ENCODE measurements around the gene UTS2B.

The UTS2B gene

GRCh38 chr3:191363221-191363620 is 32.9 kb upstream of the UTS2B start:
- WGBS, 2 experiments (ENCODE audit: insufficient coverage in 2 of 2) = 85 to 97% methylated on average over 2 to 4 of the region's 4 CpGs
- H3K4me3 ChIP-seq (ENCODE audit: extremely low read depth, insufficient read depth, low read length, poor library complexity, severe bottlenecking) = no peak overlapping the region
- peaks cover 16% of the 10 kb centered on the region for H3K4me1 ChIP-seq (ENCODE audit: control insufficient read depth, insufficient read depth, low read length, poor library complexity, severe bottlenecking)
- peaks cover 73% of the 10 kb centered on the region for H3K36me3 ChIP-seq (ENCODE audit: control insufficient read depth, insufficient read depth, low read length)
- no peaks in the 10 kb centered on the region for H3K9me3 ChIP-seq (ENCODE audit: control insufficient read depth, low read length)
- no peak overlapping the region for H3K27ac ChIP-seq (ENCODE audit: low read depth, low read length, severe bottlenecking)

- no peak overlapping the region for H3K27ac ChIP-seq (ENCODE audit: low read depth, low read length, severe bottlenecking)
- 80% methylated on average over 1 of the region's 2 CpGs; no CpG with 5 or more reads in 1 of the 2 experiments for WGBS, 2 experiments (ENCODE audit: insufficient coverage in 2 of 2)
- H3K4me1 ChIP-seq (ENCODE audit: control insufficient read depth, insufficient read depth, low read length, poor library complexity, severe bottlenecking) = peaks cover 19% of the 10 kb centered on the region
- H3K4me3 ChIP-seq (ENCODE audit: extremely low read depth, insufficient read depth, low read length, poor library complexity, severe bottlenecking) = no peak overlapping the region
- H3K9me3 ChIP-seq (ENCODE audit: control insufficient read depth, low read length) = no peaks in the 10 kb centered on the region
- peaks cover 79% of the 10 kb centered on the region for H3K36me3 ChIP-seq (ENCODE audit: control insufficient read depth, insufficient read depth, low read length)
Measured at GRCh38 chr3:191362524-191363090, 32.3 kb upstream of the UTS2B start.

- Histone ChIP-seq H3K27ac (ENCODE audit: low read depth, low read length, severe bottlenecking) (no peak overlapping the region), H3K9me3 (ENCODE audit: control insufficient read depth, low read length) (no peaks in the 10 kb centered on the region), H3K4me1 (ENCODE audit: control insufficient read depth, insufficient read depth, low read length, poor library complexity, severe bottlenecking) (peaks cover 20% of the 10 kb centered on the region), H3K36me3 (ENCODE audit: control insufficient read depth, insufficient read depth, low read length) (peaks cover 80% of the 10 kb centered on the region), H3K4me3 (ENCODE audit: extremely low read depth, insufficient read depth, low read length, poor library complexity, severe bottlenecking) (no peak overlapping the region)
- 90 to 91% methylated on average over 3 to 4 of the region's 4 CpGs for WGBS, 2 experiments (ENCODE audit: insufficient coverage in 2 of 2)
Measured at GRCh38 chr3:191362037-191362436, 31.7 kb upstream of the UTS2B start.

GRCh38 chr3:191361456-191361855 is 31.1 kb upstream of the UTS2B start:
- peaks cover 77% of the 10 kb centered on the region for H3K36me3 ChIP-seq (ENCODE audit: control insufficient read depth, insufficient read depth, low read length)
- peak overlapping the region; percentile 18 for H3K27ac ChIP-seq (ENCODE audit: low read depth, low read length, severe bottlenecking)
- peaks cover 20% of the 10 kb centered on the region for H3K4me1 ChIP-seq (ENCODE audit: control insufficient read depth, insufficient read depth, low read length, poor library complexity, severe bottlenecking)
- H3K4me3 ChIP-seq (ENCODE audit: extremely low read depth, insufficient read depth, low read length, poor library complexity, severe bottlenecking) = no peak overlapping the region
- 83% methylated on average over 1 of the region's 1 CpG; no CpG with 5 or more reads in 1 of the 2 experiments for WGBS, 2 experiments (ENCODE audit: insufficient coverage in 2 of 2)
- H3K9me3 ChIP-seq (ENCODE audit: control insufficient read depth, low read length) = no peaks in the 10 kb centered on the region

GRCh38 chr3:191360620-191361019 is 30.3 kb upstream of the UTS2B start:
- no peaks in the 10 kb centered on the region for H3K9me3 ChIP-seq (ENCODE audit: control insufficient read depth, low read length)
- H3K36me3 ChIP-seq (ENCODE audit: control insufficient read depth, insufficient read depth, low read length) = peaks cover 70% of the 10 kb centered on the region
- H3K4me3 ChIP-seq (ENCODE audit: extremely low read depth, insufficient read depth, low read length, poor library complexity, severe bottlenecking) = no peak overlapping the region
- no peak overlapping the region for H3K27ac ChIP-seq (ENCODE audit: low read depth, low read length, severe bottlenecking)
- 100% methylated on average over 1 of the region's 3 CpGs for WGBS, 2 experiments (ENCODE audit: insufficient coverage in 2 of 2)
- peaks cover 24% of the 10 kb centered on the region for H3K4me1 ChIP-seq (ENCODE audit: control insufficient read depth, insufficient read depth, low read length, poor library complexity, severe bottlenecking)

GRCh38 chr3:191358929-191359328 is 28.6 kb upstream of the UTS2B start:
- H3K36me3 ChIP-seq (ENCODE audit: control insufficient read depth, insufficient read depth, low read length) = peaks cover 66% of the 10 kb centered on the region
- no peaks in the 10 kb centered on the region for H3K9me3 ChIP-seq (ENCODE audit: control insufficient read depth, low read length)
- no peak overlapping the region for H3K4me3 ChIP-seq (ENCODE audit: extremely low read depth, insufficient read depth, low read length, poor library complexity, severe bottlenecking)
- H3K27ac ChIP-seq (ENCODE audit: low read depth, low read length, severe bottlenecking) = no peak overlapping the region
- peaks cover 29% of the 10 kb centered on the region for H3K4me1 ChIP-seq (ENCODE audit: control insufficient read depth, insufficient read depth, low read length, poor library complexity, severe bottlenecking)
- WGBS, 2 experiments (ENCODE audit: insufficient coverage in 2 of 2) = 75 to 87% methylated on average over 2 of the region's 2 CpGs

- Histone ChIP-seq H3K27ac (ENCODE audit: low read depth, low read length, severe bottlenecking) (no peak overlapping the region), H3K4me1 (ENCODE audit: control insufficient read depth, insufficient read depth, low read length, poor library complexity, severe bottlenecking) (peaks cover 31% of the 10 kb centered on the region), H3K4me3 (ENCODE audit: extremely low read depth, insufficient read depth, low read length, poor library complexity, severe bottlenecking) (no peak overlapping the region), H3K9me3 (ENCODE audit: control insufficient read depth, low read length) (no peaks in the 10 kb centered on the region), H3K36me3 (ENCODE audit: control insufficient read depth, insufficient read depth, low read length) (peaks cover 57% of the 10 kb centered on the region)
- WGBS, 2 experiments (ENCODE audit: insufficient coverage in 2 of 2) = 91 to 92% methylated on average over 4 to 6 of the region's 6 CpGs
Measured at GRCh38 chr3:191357909-191358308, 27.6 kb upstream of the UTS2B start.

- H3K27ac ChIP-seq (ENCODE audit: low read depth, low read length, severe bottlenecking) = peak overlapping the region; percentile 85
- 87 to 100% methylated on average over 2 to 3 of the region's 5 CpGs for WGBS, 2 experiments (ENCODE audit: insufficient coverage in 2 of 2)
Measured at GRCh38 chr3:191356631-191357439, 26.5 kb upstream of the UTS2B start.

GRCh38 chr3:191355406-191355805 is 25.1 kb upstream of the UTS2B start:
- Histone ChIP-seq H3K4me3 (ENCODE audit: extremely low read depth, insufficient read depth, low read length, poor library complexity, severe bottlenecking) (no peak overlapping the region), H3K36me3 (ENCODE audit: control insufficient read depth, insufficient read depth, low read length) (peaks cover 32% of the 10 kb centered on the region), H3K4me1 (ENCODE audit: control insufficient read depth, insufficient read depth, low read length, poor library complexity, severe bottlenecking) (peaks cover 53% of the 10 kb centered on the region), H3K9me3 (ENCODE audit: control insufficient read depth, low read length) (no peaks in the 10 kb centered on the region), H3K27ac (ENCODE audit: low read depth, low read length, severe bottlenecking) (peak overlapping the region; percentile 85)
- WGBS, 2 experiments (ENCODE audit: insufficient coverage in 2 of 2) = 60 to 100% methylated on average over 1 of the region's 4 CpGs

More at GRCh38 chr3:191356631-191357439, 26.5 kb upstream of the UTS2B start:
- Histone ChIP-seq H3K36me3 (ENCODE audit: control insufficient read depth, insufficient read depth, low read length) (peaks cover 47% of the 10 kb centered on the region), H3K4me3 (ENCODE audit: extremely low read depth, insufficient read depth, low read length, poor library complexity, severe bottlenecking) (peak overlapping the region; percentile 1), H3K4me1 (ENCODE audit: control insufficient read depth, insufficient read depth, low read length, poor library complexity, severe bottlenecking) (peaks cover 39% of the 10 kb centered on the region), H3K9me3 (ENCODE audit: control insufficient read depth, low read length) (no peaks in the 10 kb centered on the region)

- H3K27ac ChIP-seq (ENCODE audit: low read depth, low read length, severe bottlenecking) = no peak overlapping the region
- WGBS, 2 experiments (ENCODE audit: insufficient coverage in 2 of 2) = 88 to 93% methylated on average over 6 of the region's 7 CpGs
- H3K4me1 ChIP-seq (ENCODE audit: control insufficient read depth, insufficient read depth, low read length, poor library complexity, severe bottlenecking) = peaks cover 73% of the 10 kb centered on the region
- H3K9me3 ChIP-seq (ENCODE audit: control insufficient read depth, low read length) = no peaks in the 10 kb centered on the region
- peaks cover 12% of the 10 kb centered on the region for H3K36me3 ChIP-seq (ENCODE audit: control insufficient read depth, insufficient read depth, low read length)
- no peak overlapping the region for H3K4me3 ChIP-seq (ENCODE audit: extremely low read depth, insufficient read depth, low read length, poor library complexity, severe bottlenecking)
Measured at GRCh38 chr3:191353022-191353777, 22.9 kb upstream of the UTS2B start.
